DND-41 (cell line): ENCODE results near the gene EPHB1.

ENCODE experiments used
- ATAC-seq: fragments of 200-7000 bp; cut with Tn5 transposase; 3 replicates; pipeline ENCODE4 v1.9.1; 2021; ENCODE audit warnings: low read depth; ENCODE audit not compliant: insufficient read depth
- DNase-seq: peaks from one replicate; pipeline ENCODE4 v3.0.0-alpha.2; 2020
- H2AFZ ChIP-seq: 2 replicates; pipeline ENCODE4 v1.6.0; 2012; ENCODE audit warnings: low read depth, low read length
- H3K27ac ChIP-seq: 2 replicates; pipeline ENCODE4 v1.5.1; 2012; ENCODE audit warnings: low read length, inconsistent platforms
- H3K27me3 ChIP-seq: fragments of 200-600 bp; sonication (generic); 2 replicates; pipeline ENCODE4 v1.6.0; 2012; ENCODE audit warnings: low read length, mild to moderate bottlenecking, inconsistent platforms; ENCODE audit not compliant: insufficient read depth, poor library complexity
- H3K36me3 ChIP-seq: 2 replicates; pipeline ENCODE4 v1.5.1; 2012; ENCODE audit warnings: low read length, inconsistent platforms; ENCODE audit not compliant: insufficient read depth
- H3K4me1 ChIP-seq: 2 replicates; pipeline ENCODE4 v1.5.1; 2012; ENCODE audit warnings: mild to moderate bottlenecking, low read length; ENCODE audit not compliant: insufficient read depth
- H3K4me2 ChIP-seq: 2 replicates; pipeline ENCODE4 v1.6.0; 2012; ENCODE audit warnings: mild to moderate bottlenecking, moderate library complexity, low read length, inconsistent platforms; ENCODE audit not compliant: insufficient read depth
- H3K4me3 ChIP-seq, 2 experiments: fragments of 200-600 bp in 1 of 2; shearing (Covaris generic) in 1 of 2; 2 replicates each; pipeline ENCODE4 v1.5.1; 2012 to 2016; ENCODE audit warnings: inconsistent platforms in 2 of 2, low read length in 2 of 2, mild to moderate bottlenecking in 2 of 2, low read depth in 1 of 2, moderate library complexity in 1 of 2
- H3K79me2 ChIP-seq: 2 replicates; pipeline ENCODE4 v1.6.0; 2012; ENCODE audit warnings: low read length, inconsistent platforms; ENCODE audit not compliant: insufficient read depth
- H3K9ac ChIP-seq: 2 replicates; pipeline ENCODE4 v1.6.0; 2012; ENCODE audit warnings: low read depth, mild to moderate bottlenecking, inconsistent platforms, low read length, moderate library complexity
- H3K9me3 ChIP-seq: 2 replicates; pipeline ENCODE4 v1.5.1; 2012; ENCODE audit warnings: low read length, moderate library complexity, mild to moderate bottlenecking, inconsistent platforms; ENCODE audit not compliant: insufficient read depth, severe bottlenecking
- H4K20me1 ChIP-seq: 2 replicates; pipeline ENCODE4 v1.6.0; 2012; ENCODE audit warnings: low read length; ENCODE audit not compliant: insufficient read depth
- CTCF ChIP-seq: IDR thresholded peaks from 2 replicates; pipeline ENCODE4 v1.5.1; 2012; ENCODE audit warnings: borderline replicate concordance, low read length, moderate library complexity, mild to moderate bottlenecking; ENCODE audit not compliant: poor library complexity, severe bottlenecking; ENCODE audit errors: extremely low read depth
- EZH2 ChIP-seq: IDR thresholded peaks from 3 replicates; pipeline ENCODE4 v1.6.1; 2012; ENCODE audit warnings: borderline replicate concordance, low read depth, mild to moderate bottlenecking, moderate library complexity, low read length, inconsistent platforms; ENCODE audit not compliant: severe bottlenecking

EPHB1 gene

GRCh38 chr3:135191708-135192107 is 396.6 kb downstream of the EPHB1 start:
- no peak overlapping the region for H3K4me2 ChIP-seq
- no peak for ATAC-seq

DNA sequence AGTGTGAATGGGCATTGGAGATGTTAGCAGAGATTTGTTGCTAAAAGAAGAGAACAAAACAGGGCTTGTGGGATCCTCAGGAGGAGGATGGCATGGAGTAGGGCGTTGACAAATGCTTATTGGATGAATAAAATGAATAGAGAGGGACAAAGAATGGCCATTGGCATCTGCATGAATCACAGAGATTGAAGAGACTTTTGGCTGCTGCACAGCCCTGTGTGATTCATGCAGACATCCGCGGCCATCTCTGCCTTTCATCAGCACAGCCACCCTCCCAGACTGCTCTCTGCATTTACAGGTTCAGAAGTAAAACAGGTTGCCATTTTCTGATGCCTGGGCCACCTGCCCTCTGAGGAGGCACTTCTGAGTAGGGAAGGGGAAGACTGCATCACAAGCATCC is 397.9 kb downstream of the EPHB1 start:
- H3K9ac ChIP-seq, result no peak overlapping the region
- H3K4me3 ChIP-seq, result no peak overlapping the region
- TF ChIP-seq EZH2 (no peak), CTCF (no peak)
- H2AFZ ChIP-seq, result no peak overlapping the region
- no peak overlapping the region for H3K4me2 ChIP-seq
- no peak for ATAC-seq
- no peaks in the 10 kb centered on the region for H3K36me3 ChIP-seq
- H3K27me3 ChIP-seq, result no peaks in the 10 kb centered on the region
- no peaks in the 10 kb centered on the region for H4K20me1 ChIP-seq
- no peaks in the 10 kb centered on the region for H3K4me1 ChIP-seq
- H3K9me3 ChIP-seq, result no peaks in the 10 kb centered on the region
- no peak overlapping the region for H3K27ac ChIP-seq
- no peaks in the 10 kb centered on the region for H3K79me2 ChIP-seq
- no peak for DNase-seq

More at GRCh38 chr3:135191708-135192107, 396.6 kb downstream of the EPHB1 start:
- H3K9me3 ChIP-seq, result no peaks in the 10 kb centered on the region
- H3K27ac ChIP-seq, result no peak overlapping the region
- H3K27me3 ChIP-seq, result no peaks in the 10 kb centered on the region
- H3K9ac ChIP-seq, result no peak overlapping the region
- DNase-seq, result no peak
- no peak overlapping the region for H3K4me3 ChIP-seq
- H2AFZ ChIP-seq, result no peak overlapping the region
- H4K20me1 ChIP-seq, result no peaks in the 10 kb centered on the region
- no peaks in the 10 kb centered on the region for H3K36me3 ChIP-seq
- TF ChIP-seq EZH2 (no peak), CTCF (no peak)
- no peaks in the 10 kb centered on the region for H3K4me1 ChIP-seq
- no peaks in the 10 kb centered on the region for H3K79me2 ChIP-seq

DNA sequence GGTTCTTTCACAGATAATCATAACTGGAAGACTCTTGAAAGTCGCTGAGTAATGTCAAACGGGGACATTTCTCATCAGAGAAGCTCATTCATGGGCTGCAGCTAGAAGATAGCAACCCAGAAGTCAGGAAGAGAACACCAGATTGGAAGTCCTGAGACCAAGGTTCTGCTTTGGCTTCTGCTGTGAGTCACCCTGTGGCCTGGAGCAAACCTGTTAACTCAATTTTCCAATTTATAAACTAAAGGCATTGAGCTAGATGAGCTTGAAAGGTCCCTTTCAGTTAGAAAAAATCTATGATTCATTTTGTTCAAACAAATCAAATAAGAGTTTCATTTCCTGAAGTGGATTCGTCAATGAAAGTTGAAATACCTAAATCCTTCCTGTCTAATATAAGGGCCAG is 402.2 kb downstream of the EPHB1 start:
- Histone ChIP-seq H3K27me3 (no peaks in the 10 kb centered on the region), H4K20me1 (no peaks in the 10 kb centered on the region), H3K4me2 (no peak overlapping the region), H3K4me1 (no peaks in the 10 kb centered on the region), H3K9me3 (no peaks in the 10 kb centered on the region), H3K79me2 (no peaks in the 10 kb centered on the region), H3K9ac (no peak overlapping the region), H3K36me3 (no peaks in the 10 kb centered on the region), H3K4me3 (no peak overlapping the region), H2AFZ (no peak overlapping the region), H3K27ac (no peak overlapping the region)
- TF ChIP-seq CTCF (no peak), EZH2 (no peak)
- no peak for ATAC-seq
- no peak for DNase-seq

DNA sequence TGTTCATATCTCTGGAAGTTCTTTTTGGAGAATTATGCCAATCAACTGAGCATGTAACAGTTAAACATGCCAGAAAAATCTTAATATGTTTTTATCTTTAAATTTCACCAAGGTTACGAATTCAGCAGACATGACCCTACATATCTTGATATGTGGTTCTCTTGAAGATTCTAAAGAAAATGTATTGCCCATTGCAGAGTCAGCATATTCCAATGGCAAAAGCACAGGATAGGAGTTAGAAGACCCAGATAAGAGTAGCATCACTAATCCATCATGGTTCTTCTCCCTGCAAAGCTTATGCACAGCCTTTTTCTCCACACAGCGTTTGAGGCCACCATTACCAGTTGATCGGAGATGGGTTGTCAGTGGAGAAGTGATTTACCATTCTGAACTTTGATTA is 402.8 kb downstream of the EPHB1 start:
- Histone ChIP-seq H4K20me1 (no peaks in the 10 kb centered on the region), H3K79me2 (no peaks in the 10 kb centered on the region), H3K9me3 (no peaks in the 10 kb centered on the region), H3K27me3 (no peaks in the 10 kb centered on the region), H3K27ac (no peak overlapping the region), H3K9ac (no peak overlapping the region), H3K36me3 (no peaks in the 10 kb centered on the region), H2AFZ (no peak overlapping the region), H3K4me1 (no peaks in the 10 kb centered on the region), H3K4me3 (no peak overlapping the region), H3K4me2 (no peak overlapping the region)
- DNase-seq, result no peak
- no peak for ATAC-seq
- TF ChIP-seq EZH2 (no peak), CTCF (no peak)
